ENCODE measurements around the gene ADAMTSL2. TPM values are rescaled to one million over a fixed set of nuclear protein-coding genes. Genes with fewer than 3 reads are reported as not detected.

The ADAMTSL2 gene
- total RNA-seq, 4 donors from 2014 or later = 0.64 to 2.4 (median 1.5) TPM

DNA sequence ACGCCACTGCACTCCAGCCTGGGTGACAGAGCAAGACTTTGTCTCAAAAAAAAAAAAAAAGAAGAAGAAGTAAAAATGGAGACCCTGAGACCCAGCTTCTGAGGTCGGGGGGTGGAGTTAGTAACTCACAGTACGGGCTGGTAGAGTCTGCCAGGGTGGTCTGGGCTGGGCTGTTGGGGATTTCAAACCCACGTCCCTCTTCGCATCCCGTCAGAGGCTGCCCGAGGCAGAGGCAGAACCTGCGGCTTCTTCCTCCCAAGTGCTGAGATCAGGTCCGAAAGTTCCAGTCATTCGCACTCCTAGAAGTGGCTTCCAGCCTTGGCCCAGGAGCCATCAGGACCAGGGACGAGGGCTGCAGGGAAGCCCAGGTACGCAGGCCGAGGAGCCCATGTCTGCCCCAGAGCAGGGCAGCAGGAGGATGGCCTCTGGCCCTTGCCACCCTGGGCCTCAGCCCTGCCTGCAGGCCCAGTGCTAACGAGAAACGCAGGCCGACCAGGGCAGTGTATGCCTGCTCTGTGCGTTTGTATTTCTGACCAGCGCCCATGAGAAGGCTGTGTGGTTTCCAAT is 45.7 kb upstream of the ADAMTSL2 start:
- H3K4me1 ChIP-seq = peaks cover 0 to 5% (median 2%) of the 10 kb centered on the region in 4 donors
- no peak overlapping the region for H3K4me3 ChIP-seq
- no peaks in the 10 kb centered on the region for H3K36me3 ChIP-seq
- H3K27ac ChIP-seq = no peak overlapping the region
- DNase-seq = no peak
- in situ Hi-C loops (cut with MboI; ENCODE audit: low pct_ligation_motif_present in 1 of 4, low pct_unique_long_range_greater_than_20kb in 1 of 4, low sequenced_read_pairs in 3 of 4) (loop anchor here (10.0 to 25.0 kb wide), 3 partner anchors 84 to 304 kb away; no protein-coding TSS in a partner anchor), intact Hi-C loops (cut with DNase I; ENCODE audit: low total_unique reads) (loop anchor here (10.0 kb wide), 1 partner anchor 304 kb away; no protein-coding TSS in a partner anchor)
- TF ChIP-seq POLR2AphosphoS5 (IDR thresholded peaks at IDR 0.05) (no peak), EP300 (IDR thresholded peaks at IDR 0.05; ENCODE audit: low read depth) (no peak), POLR2A (IDR thresholded peaks at IDR 0.05) (no peak)
- TF ChIP-seq, protein P1, sequence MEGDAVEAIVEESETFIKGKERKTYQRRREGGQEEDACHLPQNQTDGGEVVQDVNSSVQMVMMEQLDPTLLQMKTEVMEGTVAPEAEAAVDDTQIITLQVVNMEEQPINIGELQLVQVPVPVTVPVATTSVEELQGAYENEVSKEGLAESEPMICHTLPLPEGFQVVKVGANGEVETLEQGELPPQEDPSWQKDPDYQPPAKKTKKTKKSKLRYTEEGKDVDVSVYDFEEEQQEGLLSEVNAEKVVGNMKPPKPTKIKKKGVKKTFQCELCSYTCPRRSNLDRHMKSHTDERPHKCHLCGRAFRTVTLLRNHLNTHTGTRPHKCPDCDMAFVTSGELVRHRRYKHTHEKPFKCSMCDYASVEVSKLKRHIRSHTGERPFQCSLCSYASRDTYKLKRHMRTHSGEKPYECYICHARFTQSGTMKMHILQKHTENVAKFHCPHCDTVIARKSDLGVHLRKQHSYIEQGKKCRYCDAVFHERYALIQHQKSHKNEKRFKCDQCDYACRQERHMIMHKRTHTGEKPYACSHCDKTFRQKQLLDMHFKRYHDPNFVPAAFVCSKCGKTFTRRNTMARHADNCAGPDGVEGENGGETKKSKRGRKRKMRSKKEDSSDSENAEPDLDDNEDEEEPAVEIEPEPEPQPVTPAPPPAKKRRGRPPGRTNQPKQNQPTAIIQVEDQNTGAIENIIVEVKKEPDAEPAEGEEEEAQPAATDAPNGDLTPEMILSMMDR (IDR thresholded peaks at IDR 0.05) = no peak
- no peaks in the 10 kb centered on the region for H3K9me3 ChIP-seq
- 91% methylated on average over 15 of the region's 18 CpGs; no CpG with 5 or more reads in 1 of the 2 donors for WGBS, 2 donors (ENCODE audit: low coverage in 1 of 2)
- H3K27me3 ChIP-seq = peaks cover 12% of the 10 kb centered on the region

DNA sequence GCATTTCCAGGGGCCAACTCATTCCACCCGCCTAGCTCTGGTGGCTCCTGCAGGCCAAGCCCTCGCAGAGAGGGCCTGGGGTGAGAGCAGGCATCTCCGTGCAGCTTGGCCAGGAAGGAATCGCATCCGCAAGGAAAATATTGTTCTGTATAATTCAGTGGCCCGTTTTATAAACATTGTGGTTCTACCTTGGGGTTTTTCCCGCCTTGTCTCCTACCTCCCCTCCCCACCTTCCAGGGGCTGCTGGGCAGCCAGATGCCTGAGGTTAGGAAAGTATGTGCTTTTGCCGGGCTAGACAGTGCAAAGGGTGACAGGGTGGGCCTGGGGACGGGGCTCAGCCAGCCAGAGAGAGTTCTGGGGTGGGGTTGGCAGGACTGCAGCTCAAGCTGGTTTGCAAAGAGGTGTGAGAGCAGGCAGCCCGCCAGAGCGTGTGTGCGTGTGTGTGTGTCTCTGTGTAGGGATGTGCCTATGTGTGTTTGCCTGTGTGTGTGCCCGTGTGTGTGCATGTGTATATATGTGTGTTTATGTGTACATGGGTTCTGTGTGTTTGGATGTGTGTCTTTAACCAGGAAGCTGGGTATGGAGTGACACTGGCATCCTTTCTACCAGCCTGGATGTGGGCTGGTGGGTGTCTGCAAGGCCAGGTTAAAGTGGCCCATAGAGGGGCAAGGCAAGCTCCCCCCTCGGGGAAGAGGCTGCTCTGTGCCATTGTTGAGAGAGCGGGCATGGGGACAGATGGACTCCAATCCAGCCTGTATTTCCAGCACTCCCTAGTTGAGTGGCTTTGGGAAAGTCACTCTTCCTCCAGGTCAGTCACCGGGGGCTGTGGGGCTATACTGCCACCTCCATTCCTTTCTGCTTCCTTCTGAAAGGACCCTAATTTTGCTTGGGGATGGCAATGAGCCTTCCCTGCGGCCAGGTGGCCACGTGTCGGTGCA is 45.0 kb upstream of the ADAMTSL2 start:
- peaks cover 12% of the 10 kb centered on the region for H3K27me3 ChIP-seq
- no peak for TF ChIP-seq EP300 (IDR thresholded peaks at IDR 0.05; ENCODE audit: low read depth)
- TF ChIP-seq, protein P1 (IDR thresholded peaks at IDR 0.05) = no peak
- peaks cover 0 to 5% (median 2%) of the 10 kb centered on the region in 4 donors for H3K4me1 ChIP-seq
- H3K27ac ChIP-seq = no peak overlapping the region
- no peak overlapping the region for H3K4me3 ChIP-seq
- in situ Hi-C loops (cut with MboI; ENCODE audit: low pct_ligation_motif_present in 1 of 4, low pct_unique_long_range_greater_than_20kb in 1 of 4, low sequenced_read_pairs in 3 of 4) = loop anchor here (10.0 to 25.0 kb wide), 3 partner anchors 85 to 305 kb away; no protein-coding TSS in a partner anchor
- DNase-seq = no peak
- no peaks in the 10 kb centered on the region for H3K36me3 ChIP-seq
- no peaks in the 10 kb centered on the region for H3K9me3 ChIP-seq
- 84% methylated on average over 19 of the region's 19 CpGs; no CpG with 5 or more reads in 1 of the 2 donors for WGBS, 2 donors (ENCODE audit: low coverage in 1 of 2)
- intact Hi-C loops (cut with DNase I; ENCODE audit: low total_unique reads) = loop anchor here (10.0 kb wide), 1 partner anchor 305 kb away; no protein-coding TSS in a partner anchor

DNA sequence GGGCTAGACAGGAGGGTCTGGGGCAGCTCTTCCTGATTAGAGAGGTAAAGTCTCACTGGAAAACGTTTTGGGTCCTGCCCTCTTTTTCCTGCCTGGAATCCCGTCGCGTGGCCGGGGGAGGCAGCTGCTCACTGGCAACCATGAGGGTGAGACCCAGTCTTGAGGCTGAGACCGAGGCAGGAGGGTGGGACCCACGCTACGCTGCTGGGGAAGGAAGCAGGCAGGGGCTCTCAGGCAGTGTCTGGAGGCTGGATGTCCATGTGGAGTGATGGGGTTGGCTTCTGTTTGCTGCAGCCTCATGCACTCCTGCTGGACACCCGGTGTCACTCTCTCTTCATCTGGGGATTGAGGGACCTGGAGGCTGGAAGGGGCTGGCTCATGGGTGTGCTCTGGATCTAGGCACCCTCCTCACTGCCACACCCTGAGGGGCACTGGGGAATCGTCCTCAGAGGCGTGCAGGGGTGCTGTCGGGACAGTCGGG is 44.3 kb upstream of the ADAMTSL2 start:
- H3K36me3 ChIP-seq = no peaks in the 10 kb centered on the region

More for the DNA sequence above, 44.3 kb upstream of the ADAMTSL2 start:
- in situ Hi-C loops (cut with MboI; ENCODE audit: low pct_ligation_motif_present in 1 of 4, low pct_unique_long_range_greater_than_20kb in 1 of 4, low sequenced_read_pairs in 3 of 4) (loop anchor here in 1 of 4 donors (25.0 kb wide), 1 partner anchor 303 kb away; no protein-coding TSS in a partner anchor), intact Hi-C loops (cut with DNase I; ENCODE audit: low total_unique reads) (no loop called here)
- Histone ChIP-seq H3K4me1 (peaks cover 0 to 5% (median 2%) of the 10 kb centered on the region in 4 donors), H3K27ac (no peak overlapping the region), H3K9me3 (no peaks in the 10 kb centered on the region), H3K27me3 (peaks cover 12% of the 10 kb centered on the region), H3K4me3 (no peak overlapping the region)
- 58 to 80% methylated on average over 1 to 11 of the region's 13 CpGs for WGBS, 2 donors (ENCODE audit: low coverage in 1 of 2)
- DNase-seq = no peak
- TF ChIP-seq EP300 (IDR thresholded peaks at IDR 0.05; ENCODE audit: low read depth) = no peak
- no peak for TF ChIP-seq POLR2AphosphoS5 (IDR thresholded peaks at IDR 0.05)
- TF ChIP-seq, protein P1 (IDR thresholded peaks at IDR 0.05) = no peak
- TF ChIP-seq POLR2A (IDR thresholded peaks at IDR 0.05) = no peak
